Measurements from ENCODE around the gene EYS. TPM values are rescaled to one million over a fixed set of nuclear protein-coding genes. Genes with fewer than 3 reads are reported as not detected.

Gene EYS
- total RNA-seq: under 0.01 TPM in 2 replicates

GRCh38 chr6:65707126-65707826 is at the start of gene EYS:
EYS (minus strand) TSS chr6:65707226; CDS start chr6:65495410, 211,816 bp downstream.

All from hair follicle dermal papilla cell (primary cell).